Mesendoderm (in vitro differentiated cells): Measurements from ENCODE around the gene TKT.

Experiments
- DNase-seq: peaks from one replicate; pipeline ENCODE4 v3.0.0; 2013
- H2AK5ac ChIP-seq: 2 replicates; pipeline ENCODE4 v1.6.1; 2013; ENCODE audit warnings: low read length, inconsistent platforms
- H2BK120ac ChIP-seq: 2 replicates; pipeline ENCODE4 v1.6.1; 2013; ENCODE audit warnings: low read depth, mild to moderate bottlenecking, low read length, moderate library complexity, mixed read lengths
- H2BK15ac ChIP-seq: replicated peaks from 2 replicates; pipeline ENCODE4 v1.6.1; 2013; ENCODE audit warnings: low read depth, mild to moderate bottlenecking, moderate library complexity
- H2BK5ac ChIP-seq: 2 replicates; pipeline ENCODE4 v1.6.1; 2013; ENCODE audit warnings: low read length, inconsistent platforms
- H3K18ac ChIP-seq: 2 replicates; pipeline ENCODE4 v1.6.1; 2013; ENCODE audit warnings: mild to moderate bottlenecking, low read length, mixed read lengths
- H3K23ac ChIP-seq: one replicate; pipeline ENCODE4 v1.6.1; 2013; ENCODE audit warnings: low read length
- H3K27ac ChIP-seq: 2 replicates; pipeline ENCODE4 v1.5.1; 2013; ENCODE audit warnings: low read depth, mild to moderate bottlenecking, inconsistent platforms, low read length, moderate library complexity
- H3K27me3 ChIP-seq: 2 replicates; pipeline ENCODE4 v1.6.1; 2013; ENCODE audit warnings: low read length, control low read depth, mild to moderate bottlenecking, inconsistent platforms; ENCODE audit not compliant: insufficient read depth, poor library complexity
- H3K36me3 ChIP-seq: 2 replicates; pipeline ENCODE4 v1.6.1; 2013; ENCODE audit warnings: low read length, inconsistent platforms; ENCODE audit not compliant: control insufficient read depth, insufficient read depth
- H3K4ac ChIP-seq: one replicate; pipeline ENCODE4 v1.6.1; 2013; ENCODE audit warnings: low read depth, mild to moderate bottlenecking, low read length, moderate library complexity
- H3K4me1 ChIP-seq: 2 replicates; pipeline ENCODE4 v1.6.1; 2013; ENCODE audit warnings: low read depth, low read length, inconsistent platforms; ENCODE audit not compliant: control insufficient read depth
- H3K4me2 ChIP-seq: 2 replicates; pipeline ENCODE4 v1.6.1; 2013; ENCODE audit warnings: low read length
- H3K4me3 ChIP-seq: 2 replicates; pipeline ENCODE4 v1.5.1; 2013; ENCODE audit warnings: mild to moderate bottlenecking, low read length
- H3K56ac ChIP-seq: one replicate; pipeline ENCODE4 v1.6.1; 2013; ENCODE audit warnings: low read length
- H3K79me1 ChIP-seq: 2 replicates; pipeline ENCODE4 v1.6.1; 2013; ENCODE audit warnings: low read length, inconsistent platforms
- H3K79me2 ChIP-seq: 2 replicates; pipeline ENCODE4 v1.6.1; 2013; ENCODE audit warnings: mild to moderate bottlenecking, low read length; ENCODE audit not compliant: control insufficient read depth, insufficient read depth
- H3K9ac ChIP-seq: 2 replicates; pipeline ENCODE4 v1.6.1; 2013; ENCODE audit warnings: low read length, inconsistent platforms
- H4K5ac ChIP-seq: one replicate; pipeline ENCODE4 v1.6.1; 2013; ENCODE audit warnings: low read length
- H4K8ac ChIP-seq: one replicate; pipeline ENCODE4 v1.6.1; 2013; ENCODE audit warnings: low read depth, mild to moderate bottlenecking, control low read depth, low read length, moderate library complexity
- WGBS: extraction: QIAGEN DNeasy Blood & Tissue Kit; methylation state at CpG from one replicate; pipeline ENCODE4 v1.1.7; 2013; ENCODE audit warnings: low lambda C conversion rate, missing lambda C conversion rate; ENCODE audit not compliant: insufficient coverage; ENCODE audit errors: extremely low coverage; 5-methylcytosine and 5-hydroxymethylcytosine counted together

Gene TKT

GRCh38 chr3:53215816-53216215 lies 40.0 kb downstream of the TKT start:
- Histone ChIP-seq H3K56ac (no peak overlapping the region), H3K23ac (no peak overlapping the region), H3K4ac (no peak overlapping the region), H4K8ac (no peak overlapping the region), H3K4me1 (no peaks in the 10 kb centered on the region), H3K36me3 (no peaks in the 10 kb centered on the region), H3K79me2 (no peaks in the 10 kb centered on the region), H3K79me1 (no peaks in the 10 kb centered on the region), H4K5ac (no peak overlapping the region), H2AK5ac (no peak overlapping the region), H3K27ac (no peak overlapping the region), H3K9ac (no peak overlapping the region), H2BK5ac (no peak overlapping the region), H2BK15ac (no peak overlapping the region), H3K4me2 (no peak overlapping the region), H2BK120ac (no peak overlapping the region), H3K4me3 (no peak overlapping the region), H3K18ac (no peak overlapping the region), H3K27me3 (no peaks in the 10 kb centered on the region)
- no peak for DNase-seq
- no CpG with 5 or more reads among the region's 2 CpGs for WGBS

- Histone ChIP-seq H3K4me1 (no peaks in the 10 kb centered on the region), H3K9ac (no peak overlapping the region), H3K27me3 (no peaks in the 10 kb centered on the region), H2BK15ac (no peak overlapping the region), H2AK5ac (no peak overlapping the region), H3K79me2 (no peaks in the 10 kb centered on the region), H3K4ac (no peak overlapping the region), H3K27ac (no peak overlapping the region), H4K5ac (no peak overlapping the region), H2BK5ac (no peak overlapping the region), H3K4me3 (no peak overlapping the region), H4K8ac (no peak overlapping the region), H3K4me2 (no peak overlapping the region), H3K56ac (no peak overlapping the region), H3K23ac (no peak overlapping the region), H3K79me1 (no peaks in the 10 kb centered on the region), H3K36me3 (no peaks in the 10 kb centered on the region), H2BK120ac (no peak overlapping the region), H3K18ac (no peak overlapping the region)
- WGBS = no CpG with 5 or more reads among the region's 7 CpGs
- no peak for DNase-seq
These were observed 42.5 kb downstream of the TKT start for GRCh38 chr3:53213276-53213675.

DNA sequence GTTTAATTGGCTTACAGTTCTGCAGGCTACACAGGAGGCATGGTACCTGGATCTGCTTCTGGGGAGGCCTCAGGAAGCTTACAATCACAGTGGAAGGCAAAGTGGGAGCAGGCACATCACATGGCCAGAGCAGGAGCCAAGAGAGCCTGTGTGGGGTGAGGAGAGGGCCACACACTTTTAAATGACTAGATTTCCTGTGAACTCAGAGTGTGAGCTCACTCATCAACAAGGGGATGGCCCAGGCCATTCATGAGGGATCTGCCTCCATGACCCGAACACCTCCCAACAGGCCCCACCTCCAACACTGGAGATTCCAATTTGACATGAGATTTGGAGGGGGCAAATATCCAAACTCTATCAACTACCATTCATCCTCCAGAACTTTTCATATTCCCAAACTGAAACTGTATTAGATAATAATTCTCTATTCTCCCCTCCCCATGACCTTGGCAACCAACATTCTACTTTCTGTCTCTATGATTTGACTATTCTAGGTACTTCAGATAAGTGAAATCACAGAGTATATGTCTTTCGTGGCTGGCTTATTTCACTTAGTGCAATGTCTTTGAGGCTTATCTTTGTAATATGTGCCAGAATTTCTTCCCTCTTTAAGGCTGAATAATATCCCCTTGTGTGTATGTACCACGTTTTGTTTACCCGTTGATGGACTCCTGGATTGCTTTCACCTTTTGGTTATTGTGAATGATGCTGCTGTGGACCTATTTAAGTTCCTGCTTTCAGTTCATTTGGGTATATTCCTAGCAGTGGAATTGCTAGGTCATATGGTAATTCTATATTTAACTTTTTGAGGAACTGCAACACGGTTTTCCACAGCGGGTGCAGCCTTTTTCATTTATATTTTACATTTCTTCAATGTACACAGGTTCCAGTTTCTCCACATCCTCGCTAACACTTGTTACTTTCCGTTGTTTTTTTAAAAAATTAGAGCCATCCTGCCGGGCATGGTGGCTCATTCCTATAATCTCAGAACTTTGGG lies 43.8 kb downstream of the TKT start:
- Histone ChIP-seq H3K27me3 (no peaks in the 10 kb centered on the region), H3K79me2 (no peaks in the 10 kb centered on the region), H3K4ac (no peak overlapping the region), H3K79me1 (no peaks in the 10 kb centered on the region), H3K23ac (no peak overlapping the region), H3K9ac (no peak overlapping the region), H4K5ac (no peak overlapping the region), H3K36me3 (no peaks in the 10 kb centered on the region), H3K18ac (no peak overlapping the region), H2AK5ac (no peak overlapping the region), H3K4me3 (no peak overlapping the region), H2BK120ac (no peak overlapping the region), H2BK5ac (no peak overlapping the region), H3K4me2 (no peak overlapping the region), H4K8ac (no peak overlapping the region), H3K56ac (no peak overlapping the region), H3K27ac (no peak overlapping the region), H3K4me1 (no peaks in the 10 kb centered on the region), H2BK15ac (no peak overlapping the region)
- no peak for DNase-seq
- no CpG with 5 or more reads among the region's 9 CpGs for WGBS

GRCh38 chr3:53202331-53203015 lies 53.3 kb downstream of the TKT start:
- no peak overlapping the region for H3K4me2 ChIP-seq
- H2AK5ac ChIP-seq = no peak overlapping the region
- no peak overlapping the region for H3K4ac ChIP-seq
- no CpG with 5 or more reads among the region's 14 CpGs for WGBS
- H3K27ac ChIP-seq = no peak overlapping the region
- no peak overlapping the region for H2BK120ac ChIP-seq
- no peak overlapping the region for H2BK15ac ChIP-seq
- H3K9ac ChIP-seq = no peak overlapping the region
- no peak overlapping the region for H3K4me3 ChIP-seq
- H3K4me1 ChIP-seq = no peaks in the 10 kb centered on the region
- no peak overlapping the region for H3K23ac ChIP-seq
- DNase-seq = no peak
- H3K27me3 ChIP-seq = no peaks in the 10 kb centered on the region
- H3K36me3 ChIP-seq = no peaks in the 10 kb centered on the region
- H2BK5ac ChIP-seq = no peak overlapping the region
- no peak overlapping the region for H4K5ac ChIP-seq
- no peak overlapping the region for H3K56ac ChIP-seq
- no peaks in the 10 kb centered on the region for H3K79me1 ChIP-seq
- no peak overlapping the region for H4K8ac ChIP-seq
- H3K79me2 ChIP-seq = no peaks in the 10 kb centered on the region
- no peak overlapping the region for H3K18ac ChIP-seq

DNA sequence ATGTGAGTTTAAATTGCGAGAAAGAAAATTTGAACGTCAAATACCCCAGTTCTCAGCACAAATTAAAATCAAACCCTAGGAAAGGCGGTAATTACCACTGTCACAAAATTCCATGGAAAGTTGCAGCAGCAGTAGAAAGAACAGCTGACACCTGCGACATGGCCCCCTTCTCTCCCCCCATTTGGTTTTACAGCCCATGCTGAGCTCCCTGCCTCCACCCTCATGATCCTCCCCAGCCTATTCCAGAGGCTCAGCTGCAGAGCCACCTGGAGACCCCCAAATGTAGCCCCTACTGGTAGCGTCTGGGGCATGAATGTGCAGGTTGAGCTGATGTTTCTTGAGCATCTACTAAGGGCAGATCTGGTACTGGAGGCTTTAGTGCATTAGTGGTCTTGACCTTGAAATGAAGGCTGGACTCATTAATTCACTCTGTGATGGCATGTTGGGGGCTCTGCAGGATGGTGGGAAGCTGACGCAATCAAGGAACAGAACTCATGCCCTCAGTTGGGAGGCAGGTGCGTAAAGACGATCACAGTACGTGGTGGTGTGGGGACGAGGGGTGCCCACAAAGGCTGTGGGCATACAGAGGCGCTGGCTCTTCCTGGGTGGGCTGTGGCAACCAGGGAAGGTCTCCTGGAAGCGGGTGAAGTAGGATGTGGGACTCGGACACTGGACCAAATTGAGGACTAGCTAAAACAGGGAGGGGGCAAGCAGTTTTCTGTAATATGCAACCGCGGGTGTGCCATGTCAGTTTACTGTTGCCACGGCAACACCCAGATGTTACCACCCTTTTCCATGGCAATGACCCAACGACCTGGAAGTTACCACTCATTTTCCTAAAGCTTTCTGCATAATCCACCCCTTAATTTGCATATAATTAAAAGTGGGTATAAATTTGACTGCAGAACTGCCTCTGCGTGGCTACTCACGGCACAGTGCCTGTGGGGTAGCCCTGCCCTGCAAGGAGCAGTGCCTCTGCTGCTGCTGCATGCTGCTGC lies 55.0 kb downstream of the TKT start:
- H3K18ac ChIP-seq = no peak overlapping the region
- H3K27me3 ChIP-seq = no peaks in the 10 kb centered on the region
- no peaks in the 10 kb centered on the region for H3K79me2 ChIP-seq
- no peak overlapping the region for H3K4ac ChIP-seq
- H3K36me3 ChIP-seq = no peaks in the 10 kb centered on the region
- H4K8ac ChIP-seq = no peak overlapping the region
- no peak overlapping the region for H2BK15ac ChIP-seq
- peaks cover 2% of the 10 kb centered on the region for H3K4me1 ChIP-seq
- H3K79me1 ChIP-seq = no peaks in the 10 kb centered on the region
- H4K5ac ChIP-seq = no peak overlapping the region
- no peak overlapping the region for H2BK120ac ChIP-seq
- no peak for DNase-seq
- H3K27ac ChIP-seq = no peak overlapping the region
- no peak overlapping the region for H3K23ac ChIP-seq
- H2BK5ac ChIP-seq = no peak overlapping the region
- H3K9ac ChIP-seq = no peak overlapping the region
- H2AK5ac ChIP-seq = no peak overlapping the region
- no CpG with 5 or more reads among the region's 19 CpGs for WGBS
- H3K56ac ChIP-seq = no peak overlapping the region
- no peak overlapping the region for H3K4me2 ChIP-seq
- no peak overlapping the region for H3K4me3 ChIP-seq
